ENCODE data around the gene MGMT. TPM values are rescaled to one million over a fixed set of nuclear protein-coding genes. Genes with fewer than 3 reads are reported as not detected.

MGMT gene
- total RNA-seq, 4 donors from 2014 or later = 10.9 to 37.7 (median 16.0) TPM

DNA sequence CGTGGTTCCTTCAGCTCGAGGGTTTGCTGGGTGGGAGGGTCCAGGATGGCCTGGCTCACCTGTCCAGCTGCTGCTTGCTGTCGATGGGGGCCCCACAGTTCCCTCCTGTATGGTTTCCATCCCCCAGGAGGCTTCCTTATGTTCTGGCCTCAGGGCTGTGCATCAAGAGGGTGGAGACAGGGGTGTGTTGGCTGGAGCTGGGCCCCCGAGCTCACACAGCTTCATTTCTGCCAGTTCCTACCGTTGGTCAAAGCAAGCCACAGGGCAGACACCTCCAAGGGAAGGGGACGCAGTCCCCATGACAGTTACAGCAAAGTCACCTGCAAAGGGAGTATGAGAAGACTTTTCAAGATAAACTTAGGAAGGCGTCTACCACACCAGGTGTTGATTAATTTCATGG lies 340.2 kb downstream of the MGMT start:
- no peaks in the 10 kb centered on the region for H3K36me3 ChIP-seq
- no peaks in the 10 kb centered on the region for H3K4me1 ChIP-seq
- no peak for DNase-seq
- TF ChIP-seq, protein P1, sequence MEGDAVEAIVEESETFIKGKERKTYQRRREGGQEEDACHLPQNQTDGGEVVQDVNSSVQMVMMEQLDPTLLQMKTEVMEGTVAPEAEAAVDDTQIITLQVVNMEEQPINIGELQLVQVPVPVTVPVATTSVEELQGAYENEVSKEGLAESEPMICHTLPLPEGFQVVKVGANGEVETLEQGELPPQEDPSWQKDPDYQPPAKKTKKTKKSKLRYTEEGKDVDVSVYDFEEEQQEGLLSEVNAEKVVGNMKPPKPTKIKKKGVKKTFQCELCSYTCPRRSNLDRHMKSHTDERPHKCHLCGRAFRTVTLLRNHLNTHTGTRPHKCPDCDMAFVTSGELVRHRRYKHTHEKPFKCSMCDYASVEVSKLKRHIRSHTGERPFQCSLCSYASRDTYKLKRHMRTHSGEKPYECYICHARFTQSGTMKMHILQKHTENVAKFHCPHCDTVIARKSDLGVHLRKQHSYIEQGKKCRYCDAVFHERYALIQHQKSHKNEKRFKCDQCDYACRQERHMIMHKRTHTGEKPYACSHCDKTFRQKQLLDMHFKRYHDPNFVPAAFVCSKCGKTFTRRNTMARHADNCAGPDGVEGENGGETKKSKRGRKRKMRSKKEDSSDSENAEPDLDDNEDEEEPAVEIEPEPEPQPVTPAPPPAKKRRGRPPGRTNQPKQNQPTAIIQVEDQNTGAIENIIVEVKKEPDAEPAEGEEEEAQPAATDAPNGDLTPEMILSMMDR (IDR thresholded peaks at IDR 0.05) = no peak
- TF ChIP-seq POLR2A (IDR thresholded peaks at IDR 0.05) = no peak
- intact Hi-C loops (cut with DNase I; ENCODE audit: low total_unique reads) = no loop called here
- H3K9me3 ChIP-seq = peaks cover 0 to 17% of the 10 kb centered on the region in 2 donors
- H3K4me3 ChIP-seq = no peak overlapping the region
- no peaks in the 10 kb centered on the region for H3K27me3 ChIP-seq
- no peak overlapping the region for H3K27ac ChIP-seq

DNA sequence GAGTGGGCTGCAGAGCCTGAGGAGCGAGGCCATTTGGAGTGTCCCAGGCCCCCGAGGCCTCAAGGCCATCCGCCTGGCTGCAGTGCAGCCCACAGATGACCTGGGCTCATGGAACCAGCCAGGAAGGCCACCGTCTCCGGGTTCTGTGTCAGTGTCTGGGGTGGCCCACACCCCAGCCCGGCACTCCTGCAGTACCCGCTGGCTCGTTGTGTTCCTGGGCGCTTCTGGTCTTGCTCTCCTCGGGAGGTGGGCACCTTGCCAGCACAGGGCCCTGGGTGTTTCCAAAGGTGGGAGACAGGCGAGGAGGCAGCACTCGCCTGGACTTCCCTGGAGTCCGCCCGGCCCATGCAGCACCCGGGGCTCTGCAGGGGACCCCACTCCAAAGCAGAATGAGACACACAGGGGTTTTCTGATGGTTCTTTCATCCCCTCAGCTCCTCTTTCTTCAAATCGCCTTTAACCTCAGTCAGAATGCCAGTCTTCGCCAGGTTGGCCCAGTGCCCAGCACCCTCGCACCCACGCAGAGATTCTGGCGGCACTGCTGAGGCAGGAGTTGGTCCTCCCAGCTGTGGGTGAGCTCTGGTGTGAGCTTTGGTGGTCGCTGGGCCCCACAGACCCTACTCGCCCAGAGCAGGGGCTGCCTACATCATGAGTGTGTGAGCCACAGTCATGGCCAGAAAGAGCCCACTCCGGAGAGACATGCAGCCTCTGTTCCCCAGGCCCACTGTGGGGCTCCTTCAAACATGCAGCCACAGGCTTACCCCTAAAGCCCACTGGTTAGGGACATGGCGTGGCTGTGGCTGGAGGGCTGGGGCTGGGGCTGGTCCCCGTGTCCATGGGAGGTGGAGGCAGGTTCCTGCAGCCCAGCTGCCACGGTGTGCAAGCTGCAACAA lies 341.3 kb downstream of the MGMT start:
- no peaks in the 10 kb centered on the region for H3K27me3 ChIP-seq
- no peaks in the 10 kb centered on the region for H3K4me1 ChIP-seq
- no peak overlapping the region for H3K27ac ChIP-seq
- intact Hi-C loops (cut with DNase I; ENCODE audit: low total_unique reads) = no loop called here
- TF ChIP-seq, protein P1 (IDR thresholded peaks at IDR 0.05) = no peak
- TF ChIP-seq POLR2A (IDR thresholded peaks at IDR 0.05) = no peak
- no peaks in the 10 kb centered on the region for H3K36me3 ChIP-seq
- no peak overlapping the region for H3K4me3 ChIP-seq
- H3K9me3 ChIP-seq = peaks cover 0 to 14% of the 10 kb centered on the region in 2 donors
- DNase-seq = no peak

- H3K4me3 ChIP-seq = no peak overlapping the region
- H3K36me3 ChIP-seq = no peaks in the 10 kb centered on the region
- no peaks in the 10 kb centered on the region for H3K4me1 ChIP-seq
- H3K27ac ChIP-seq = no peak overlapping the region
- intact Hi-C loops (cut with DNase I; ENCODE audit: low total_unique reads) = no loop called here
- TF ChIP-seq, protein P1 (IDR thresholded peaks at IDR 0.05) = no peak
- no peak for TF ChIP-seq POLR2A (IDR thresholded peaks at IDR 0.05)
- no peaks in the 10 kb centered on the region for H3K27me3 ChIP-seq
- DNase-seq = no peak
- peaks cover 0 to 4% of the 10 kb centered on the region in 2 donors for H3K9me3 ChIP-seq
Measured at GRCh38 chr10:129809431-129809830, 342.4 kb downstream of the MGMT start.

GRCh38 chr10:129809841-129810240 lies 342.8 kb downstream of the MGMT start:
- H3K4me1 ChIP-seq = no peaks in the 10 kb centered on the region
- TF ChIP-seq, protein P1 (IDR thresholded peaks at IDR 0.05) = no peak
- no peak for TF ChIP-seq POLR2A (IDR thresholded peaks at IDR 0.05)
- H3K36me3 ChIP-seq = no peaks in the 10 kb centered on the region
- DNase-seq = no peak
- intact Hi-C loops (cut with DNase I; ENCODE audit: low total_unique reads) = no loop called here
- H3K27ac ChIP-seq = no peak overlapping the region
- no peaks in the 10 kb centered on the region for H3K27me3 ChIP-seq
- peaks cover 0 to under 1% of the 10 kb centered on the region in 2 donors for H3K9me3 ChIP-seq
- no peak overlapping the region for H3K4me3 ChIP-seq

- no peaks in the 10 kb centered on the region for H3K4me1 ChIP-seq
- TF ChIP-seq, protein P1 (IDR thresholded peaks at IDR 0.05) = no peak
- no peak for TF ChIP-seq POLR2A (IDR thresholded peaks at IDR 0.05)
- no peak overlapping the region for H3K27ac ChIP-seq
- H3K27me3 ChIP-seq = no peaks in the 10 kb centered on the region
- intact Hi-C loops (cut with DNase I; ENCODE audit: low total_unique reads) = no loop called here
- no peak overlapping the region for H3K4me3 ChIP-seq
- DNase-seq = no peak
- H3K9me3 ChIP-seq = no peaks in the 10 kb centered on the region
- H3K36me3 ChIP-seq = no peaks in the 10 kb centered on the region
Measured at GRCh38 chr10:129811208-129811607, 344.2 kb downstream of the MGMT start.
